GM12878 (cell line): ENCODE results near the gene BCAS3. TPM values are rescaled to one million over a fixed set of nuclear protein-coding genes. Genes with fewer than 3 reads are reported as not detected.

ENCODE experiments used
- ATAC-seq: fragments of 200-7000 bp; cut with Tn5 transposase; 3 replicates; pipeline ENCODE4 v1.9.1; 2020; ENCODE audit warnings: mild to moderate bottlenecking, moderate library complexity
- BruUV-seq: library from RNA; stranded (reverse); fragments of 400-500 nt; replicated peaks from 2 replicates; lab custom pipeline; 2021; lab: Mats Ljungman, UMichigan
- CTCF ChIA-PET: fragments of 300-600 bp; sonication (Branson Sonifier 250); formaldehyde crosslinking; extraction: SDS; loops from one replicate; lab custom pipeline; 2021; ENCODE audit warnings: inconsistent platforms; lab: Yijun Ruan, JAX
- POLR2A ChIA-PET: fragments of 350-600 bp; formaldehyde crosslinking; extraction: SDS; loops from one replicate; lab custom pipeline; 2021; ENCODE audit warnings: inconsistent platforms; lab: Charles Lee
- RAD21 ChIA-PET: fragments of 300-600 bp; sonication (Branson Sonifier 250); formaldehyde crosslinking; loops from one replicate; lab custom pipeline; 2023; ENCODE audit warnings: antibody characterized with exemption; ENCODE audit not compliant: unreplicated experiment; lab: Charles Lee
- SMC1A ChIA-PET: fragments of 300-600 bp; sonication (Branson Sonifier 250); formaldehyde crosslinking; loops from one replicate; lab custom pipeline; 2023; ENCODE audit not compliant: unreplicated experiment, uncharacterized antibody; lab: Charles Lee
- DNase-seq: peaks from one replicate; pipeline ENCODE4 v3.0.0-alpha.2; 2011; ENCODE audit warnings: low read depth, low spot score
- FAIRE-seq: peaks from 3 replicates; lab custom pipeline; 2011; peaks lifted over from hg19 to GRCh38; lab: Jason Lieb, UNC
- H2AFZ ChIP-seq: 2 replicates; pipeline ENCODE4 v1.6.0; 2011; ENCODE audit warnings: low read depth, low read length, control low read depth; ENCODE audit not compliant: control insufficient read depth
- H3K27ac ChIP-seq: 2 replicates; pipeline ENCODE4 v1.5.1; 2011; ENCODE audit warnings: control low read depth; ENCODE audit not compliant: control insufficient read depth, insufficient read depth
- H3K27me3 ChIP-seq, 2 experiments: replicated peaks in 1 of 2; 2 replicates each; pipeline versions ENCODE4 v1.6.0 to v1.6.1; 2011; ENCODE audit warnings: low read length in 1 of 2; ENCODE audit not compliant: control insufficient read depth in 2 of 2, insufficient read depth in 2 of 2
- H3K36me3 ChIP-seq, 2 experiments: 2 replicates each; pipeline ENCODE4 v1.5.1; 2011; ENCODE audit warnings: low read length in 1 of 2; ENCODE audit not compliant: control insufficient read depth in 2 of 2, insufficient read depth in 2 of 2
- H3K4me1 ChIP-seq: 2 replicates; pipeline ENCODE4 v1.6.1; 2011; ENCODE audit warnings: mild to moderate bottlenecking, low read length, moderate library complexity, mixed read lengths; ENCODE audit not compliant: control insufficient read depth, insufficient read depth
- H3K4me2 ChIP-seq: 2 replicates; pipeline ENCODE4 v1.6.0; 2011; ENCODE audit warnings: control low read depth; ENCODE audit not compliant: control insufficient read depth, insufficient read depth
- H3K4me3 ChIP-seq: fragments of 200-600 bp; sonication (generic); 2 replicates; pipeline ENCODE4 v1.5.1; 2016
- H3K79me2 ChIP-seq: 2 replicates; pipeline ENCODE4 v1.6.0; 2011; ENCODE audit warnings: low read length; ENCODE audit not compliant: control insufficient read depth, insufficient read depth
- H3K9ac ChIP-seq: 2 replicates; pipeline ENCODE4 v1.8.0; 2011; ENCODE audit warnings: low read length, control low read depth, mixed read lengths; ENCODE audit not compliant: control insufficient read depth, insufficient read depth
- H3K9me3 ChIP-seq: replicated peaks from 3 replicates; pipeline ENCODE4 v1.5.1; 2011; ENCODE audit warnings: mild to moderate bottlenecking, low read length; ENCODE audit not compliant: control insufficient read depth, insufficient read depth
- H4K20me1 ChIP-seq: 2 replicates; pipeline ENCODE4 v1.6.0; 2011; ENCODE audit not compliant: control insufficient read depth, insufficient read depth
- CTCF ChIP-seq, 3 experiments: IDR thresholded peaks in 2 of 3; conservative IDR thresholded peaks in 1 of 3; 2 replicates each; pipeline ENCODE4 v1.5.1; 2011; ENCODE audit warnings: low read depth in 3 of 3, low read length in 3 of 3, mild to moderate bottlenecking in 3 of 3, control low read depth in 2 of 3, moderate library complexity in 2 of 3, inconsistent platforms in 1 of 3, mixed read lengths in 1 of 3; ENCODE audit not compliant: control insufficient read depth in 2 of 3, insufficient read depth in 1 of 3; ENCODE audit errors: extremely low read depth in 1 of 3
- EP300 ChIP-seq, 2 experiments: fragments of 150-350 bp in 1 of 2; IDR thresholded peaks; 2 replicates each; pipeline ENCODE4 v1.6.1; 2011 to 2012; ENCODE audit warnings: low read depth in 2 of 2, low read length in 2 of 2, borderline replicate concordance in 1 of 2, improper control_type of control experiment in 1 of 2, inconsistent platforms in 1 of 2; ENCODE audit not compliant: control insufficient read depth in 1 of 2
- ESRRA ChIP-seq: IDR thresholded peaks from 2 replicates; pipeline ENCODE4 v1.6.1; 2012; ENCODE audit warnings: mild to moderate bottlenecking, low read length, improper control_type of control experiment
- GABPA ChIP-seq: IDR thresholded peaks from 2 replicates; pipeline ENCODE4 v1.6.1; 2014; ENCODE audit warnings: antibody characterized with exemption, low read depth, mild to moderate bottlenecking, inconsistent platforms
- HDGF ChIP-seq: fragments of 450-650 bp; IDR thresholded peaks from 2 replicates; pipeline ENCODE4 v1.6.1; 2016; ENCODE audit warnings: antibody characterized with exemption
- IKZF1 ChIP-seq: fragments of 450-650 bp; conservative IDR thresholded peaks from 2 replicates; pipeline ENCODE4 v1.6.1; 2017; ENCODE audit warnings: antibody characterized with exemption, mild to moderate bottlenecking
- SUZ12 ChIP-seq: fragments of 200-600 bp; sonication (generic); IDR thresholded peaks from one replicate; pipeline ENCODE4 v1.6.1; 2018; ENCODE audit warnings: antibody characterized with exemption, mild to moderate bottlenecking; ENCODE audit not compliant: unreplicated experiment
- ZBTB33 ChIP-seq: fragments of 450-650 bp; IDR thresholded peaks from 2 replicates; pipeline ENCODE4 v1.6.1; 2017; ENCODE audit warnings: mild to moderate bottlenecking
- WGBS: methylation state at CpG from one replicate; pipeline ENCODE4 v1.1.6; 2016; ENCODE audit warnings: low lambda C conversion rate; ENCODE audit not compliant: insufficient replicate concordance, insufficient coverage; ENCODE audit errors: missing lambda C conversion rate; 5-methylcytosine and 5-hydroxymethylcytosine counted together
- in situ Hi-C: fragments of 300-500 bp; cut with MboI; formaldehyde crosslinking; loops from 9 replicates; pipeline ENCODE4 v1.14.3; 2018; ENCODE audit warnings: mixed read lengths
- intact Hi-C: fragments of 100-400 bp; cut with micrococcal nuclease; formaldehyde crosslinking; loops from one replicate; pipeline ENCODE4 v1.14.2; 2022; ENCODE audit not compliant: unreplicated experiment
- polyA plus RNA-seq, 11 experiments: library from polyadenylated mRNA; depleted of rRNA in 4 of 11; unstranded in 6 of 11; stranded (reverse) in 5 of 11; fragments of >200 nt; fragmentation: Nextera tagmentation in 4 of 11; fragmentation: Illumina TruSeq in 1 of 11; extraction: Ambion mirVana in 4 of 11; extraction: Trizol in 1 of 11; gene quantifications; 1 replicate in 1 of 11; 2 replicates in 10 of 11; pipeline versions ENCODE4 v1.2.1 to v1.2.3, GENCODE V29; 2011 to 2016; ENCODE audit warnings: inconsistent platforms in 2 of 11, missing spikeins in 2 of 11, low read depth in 1 of 11
- total RNA-seq, 4 experiments: library from RNA; depleted of rRNA in 3 of 4; stranded (reverse); fragments of >200 nt in 3 of 4; fragmentation: Illumina TruSeq in 1 of 4; extraction: Trizol in 1 of 4; gene quantifications; 2 replicates each; pipeline versions ENCODE4 v1.2.1 to v1.2.3, GENCODE V29; 2013 to 2021
- TF ChIP-seq, protein P1 (sequence below): fragments of 450-650 bp; IDR thresholded peaks from 2 replicates; pipeline ENCODE4 v1.6.1; 2016; ENCODE audit warnings: mild to moderate bottlenecking

The BCAS3 gene
- total and polyA plus RNA-seq, 10 of the 15 experiments (the other 5 are each of a cell fraction or from before 2014, with no cell fraction given) = 2.1 to 11.0 (median 6.6) TPM

DNA sequence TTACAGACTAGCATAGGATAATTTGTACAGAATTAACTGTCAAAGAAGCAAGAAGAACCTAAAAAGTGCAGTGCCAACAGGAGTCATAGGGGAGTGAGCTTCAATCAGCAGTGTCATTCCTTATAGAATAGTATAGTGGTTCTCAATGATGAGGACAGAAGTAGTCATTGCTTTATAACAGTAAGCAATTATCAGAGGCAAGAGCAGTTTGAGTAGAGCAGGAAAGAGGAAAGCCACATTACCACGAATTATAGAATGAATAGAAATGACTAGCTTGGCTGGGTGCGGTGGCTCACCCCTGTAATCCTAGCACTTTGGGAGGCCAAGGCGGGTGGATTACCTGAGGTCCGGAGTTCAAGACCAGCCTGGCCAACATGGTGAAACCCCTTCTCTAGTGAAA lies 512.3 kb downstream of the BCAS3 start:
- Histone ChIP-seq H2AFZ (no peak overlapping the region), H3K9ac (no peak overlapping the region), H4K20me1 (no peaks in the 10 kb centered on the region), H3K36me3 (no peaks in the 10 kb centered on the region), H3K4me3 (no peak overlapping the region), H3K27me3 (no peaks in the 10 kb centered on the region), H3K9me3 (no peaks in the 10 kb centered on the region; the same call in 2 of the 3 replicates), H3K27ac (no peak overlapping the region), H3K4me1 (no peaks in the 10 kb centered on the region), H3K4me2 (no peak overlapping the region), H3K79me2 (no peaks in the 10 kb centered on the region)
- intact Hi-C loops = no loop called here
- ChIA-PET SMC1A (interaction anchor here (1.0 to 2.1 kb wide), 3 partner anchors 9 to 132 kb away, joined by 3 to 6 read pairs (median 5); no protein-coding TSS in a partner anchor), RAD21 (no interaction called here), POLR2A (no interaction called here), CTCF (no interaction called here)
- no peak for FAIRE-seq
- no peak for DNase-seq
- no peak for ATAC-seq
- no TSS peak for BruUV-seq
- TF ChIP-seq GABPA = no peak
- no peak for TF ChIP-seq ESRRA
- no peak for TF ChIP-seq HDGF
- no peak for TF ChIP-seq EP300 (IDR thresholded peaks at IDR 0.05; ENCODE audit: borderline replicate concordance in 1 of 2, control insufficient read depth in 1 of 2, low read depth in 2 of 2, low read length in 2 of 2)
- no peak for TF ChIP-seq SUZ12
- no peak for TF ChIP-seq IKZF1
- TF ChIP-seq, protein P1, sequence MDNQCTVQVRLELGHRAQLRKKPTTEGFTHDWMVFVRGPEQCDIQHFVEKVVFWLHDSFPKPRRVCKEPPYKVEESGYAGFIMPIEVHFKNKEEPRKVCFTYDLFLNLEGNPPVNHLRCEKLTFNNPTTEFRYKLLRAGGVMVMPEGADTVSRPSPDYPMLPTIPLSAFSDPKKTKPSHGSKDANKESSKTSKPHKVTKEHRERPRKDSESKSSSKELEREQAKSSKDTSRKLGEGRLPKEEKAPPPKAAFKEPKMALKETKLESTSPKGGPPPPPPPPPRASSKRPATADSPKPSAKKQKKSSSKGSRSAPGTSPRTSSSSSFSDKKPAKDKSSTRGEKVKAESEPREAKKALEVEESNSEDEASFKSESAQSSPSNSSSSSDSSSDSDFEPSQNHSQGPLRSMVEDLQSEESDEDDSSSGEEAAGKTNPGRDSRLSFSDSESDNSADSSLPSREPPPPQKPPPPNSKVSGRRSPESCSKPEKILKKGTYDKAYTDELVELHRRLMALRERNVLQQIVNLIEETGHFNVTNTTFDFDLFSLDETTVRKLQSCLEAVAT = no peak
- TF ChIP-seq CTCF (IDR thresholded peaks at IDR 0.05 in 2 of 3, conservative IDR thresholded peaks at IDR 0.05 in 1 of 3; ENCODE audit: control insufficient read depth in 2 of 3, extremely low read depth in 1 of 3, insufficient read depth in 1 of 3, low read depth in 3 of 3, low read length in 3 of 3) = no peak
- no peak for TF ChIP-seq ZBTB33
- in situ Hi-C loops = no loop called here
- WGBS = 66% methylated on average over 4 of the region's 4 CpGs
